Placental pericyte (primary cell): ENCODE data around the gene NSRP1. TPM values are rescaled to one million over a fixed set of nuclear protein-coding genes. Genes with fewer than 3 reads are reported as not detected.

Source experiments
- small RNA-seq: library from RNA; depleted of rRNA; stranded (forward); fragments of <200 nt; gene quantifications from one replicate; pipeline ENCODE3, GENCODE V24; 2012; ENCODE audit warnings: low replicate concordance
- total RNA-seq: library from RNA; depleted of rRNA; stranded (reverse); fragments of >200 nt; gene quantifications from 2 replicates; pipeline ENCODE4 v1.2.3, GENCODE V29; 2012

Gene NSRP1
- total RNA-seq: 10.3 and 10.5 TPM in 2 replicates

GRCh38 chr17:30116661-30117551 is at the start of gene NSRP1:
Gene NSRP1, plus strand, starts transcription at chr17:30116816. Its CDS starts 28 bp downstream, at chr17:30116844.

GRCh38 chr17:30235386-30236296 is 119.0 kb downstream of the NSRP1 start, which contains the start of gene SLC6A4:
Gene SLC6A4, minus strand, starts transcription at chr17:30235697. Its CDS starts 13,739 bp downstream, at chr17:30221958.

Small RNA genes within 50 kb of the gene (small RNA-seq; reads per million reads assigned to genes)
- gene AC104984.5: not detected

Other genes with a start within 250 kb of the NSRP1 start
- gene SSH2, start 186.6 kb upstream of the NSRP1 start, total RNA-seq: 6.6 and 18.8 TPM in 2 replicates
- 0.22 and 0.57 TPM in 2 replicates for gene EFCAB5, start 175.2 kb upstream of the NSRP1 start, total RNA-seq
- not detected in 2 replicates for gene SLC6A4, start 118.9 kb downstream of the NSRP1 start, total RNA-seq
- 22.8 and 28.7 TPM in 2 replicates for gene BLMH, start 175.1 kb downstream of the NSRP1 start, total RNA-seq
- gene TMIGD1, start 217.2 kb downstream of the NSRP1 start, total RNA-seq: not detected in 2 replicates